HEK293T (cell line): ENCODE data around the gene SEC61A1.

Experiments
- BHLHE40 ChIP-seq: fragments of 450-650 bp; IDR thresholded peaks from 2 replicates; pipeline ENCODE4 v1.6.1; 2016; ENCODE audit warnings: mild to moderate bottlenecking, moderate library complexity, borderline replicate concordance
- ELF4 ChIP-seq: fragments of 450-650 bp; IDR thresholded peaks from 2 replicates; pipeline ENCODE4 v1.6.1; 2017; ENCODE audit warnings: antibody characterized with exemption
- FOXA1 ChIP-seq: fragments of 450-650 bp; IDR thresholded peaks from 2 replicates; pipeline ENCODE4 v1.6.1; 2016; ENCODE audit warnings: mild to moderate bottlenecking
- FOXK2 ChIP-seq: fragments of 450-650 bp; IDR thresholded peaks from 2 replicates; pipeline ENCODE4 v1.6.1; 2016; ENCODE audit warnings: mild to moderate bottlenecking
- FOXM1 ChIP-seq: fragments of 450-650 bp; IDR thresholded peaks from 2 replicates; pipeline ENCODE4 v1.6.1; 2017; ENCODE audit warnings: mild to moderate bottlenecking, borderline replicate concordance
- L3MBTL2 ChIP-seq: fragments of 450-650 bp; conservative IDR thresholded peaks from 2 replicates; pipeline ENCODE4 v1.6.1; 2016; ENCODE audit warnings: mild to moderate bottlenecking
- LEF1 ChIP-seq: fragments of 450-650 bp; IDR thresholded peaks from 2 replicates; pipeline ENCODE4 v1.6.1; 2017; ENCODE audit warnings: mild to moderate bottlenecking, borderline replicate concordance
- NFRKB ChIP-seq: fragments of 450-650 bp; IDR thresholded peaks from 2 replicates; pipeline ENCODE4 v1.6.1; 2016; ENCODE audit warnings: mild to moderate bottlenecking, moderate library complexity
- SP1 ChIP-seq: fragments of 450-650 bp; IDR thresholded peaks from 2 replicates; pipeline ENCODE4 v1.6.1; 2017
- SUZ12 ChIP-seq: fragments of 450-650 bp; IDR thresholded peaks from 2 replicates; pipeline ENCODE4 v1.6.1; 2016; ENCODE audit warnings: mild to moderate bottlenecking
- TARDBP ChIP-seq: fragments of 450-650 bp; IDR thresholded peaks from 2 replicates; pipeline ENCODE4 v1.6.1; 2016
- ZNF384 ChIP-seq: fragments of 450-650 bp; IDR thresholded peaks from 2 replicates; pipeline ENCODE4 v1.6.1; 2016

DNA sequence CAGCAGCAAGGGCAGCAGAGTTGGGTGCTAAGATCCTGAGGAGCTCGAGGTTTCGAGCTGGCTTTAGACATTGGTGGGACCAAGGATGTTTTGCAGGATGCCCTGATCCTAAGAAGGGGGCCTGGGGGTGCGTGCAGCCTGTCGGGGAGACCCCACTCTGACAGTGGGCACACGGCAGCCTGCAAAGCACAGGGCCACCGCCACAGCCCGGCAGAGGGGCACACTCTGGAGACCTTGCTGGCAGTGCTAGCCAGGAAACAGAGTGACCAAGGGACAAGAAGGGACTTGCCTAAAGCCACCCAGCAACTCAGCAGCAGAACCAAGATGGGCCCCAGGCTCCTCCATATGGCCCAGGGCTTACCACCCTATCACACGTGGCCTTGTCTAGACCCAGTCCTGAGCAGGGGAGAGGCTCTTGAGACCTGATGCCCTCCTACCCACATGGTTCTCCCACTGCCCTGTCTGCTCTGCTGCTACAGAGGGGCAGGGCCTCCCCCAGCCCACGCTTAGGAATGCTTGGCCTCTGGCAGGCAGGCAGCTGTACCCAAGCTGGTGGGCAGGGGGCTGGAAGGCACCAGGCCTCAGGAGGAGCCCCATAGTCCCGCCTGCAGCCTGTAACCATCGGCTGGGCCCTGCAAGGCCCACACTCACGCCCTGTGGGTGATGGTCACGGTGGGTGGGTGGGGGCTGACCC lies 18.8 kb downstream of the SEC61A1 start:
- TF ChIP-seq FOXM1 (no peak), ZNF384 (no peak), SP1 (no peak), NFRKB (no peak), LEF1 (no peak), ELF4 (no peak), FOXA1 (no peak), SUZ12 (no peak), FOXK2 (no peak), L3MBTL2 (no peak), TARDBP (no peak), BHLHE40 (no peak)
